Stimulated activated naive B cell treated with anti-CD40 and anti-IgM and Interleukin-4, amounts not matched to agents 10 μg/mL and 1 μg/mL and 100 μg/mL, for 72 hours (primary cell): Measurements from ENCODE around the gene ARHGEF7.

Source experiments
- ATAC-seq, 2 donors: fragments of 150-1000 bp; cut with Tn5 transposase; replicated peaks; 2 replicates each; pipeline ENCODE4 v1.10.0; 2021; ENCODE audit warnings: moderate library complexity in 1 of 2
- DNase-seq: peaks from one replicate; pipeline ENCODE4 v3.0.0; 2021
- H3K27ac Mint-ChIP-seq: one replicate; pipeline ENCODE4 v1.8.0; 2022; ENCODE audit warnings: mild to moderate bottlenecking, mixed read lengths
- H3K27me3 Mint-ChIP-seq, 2 donors: one replicate each; pipeline ENCODE4 v1.8.0; 2022; ENCODE audit warnings: mixed read lengths in 2 of 2
- H3K36me3 Mint-ChIP-seq, 2 donors: one replicate each; pipeline ENCODE4 v1.8.0; 2022; ENCODE audit warnings: mixed read lengths in 2 of 2, mild to moderate bottlenecking in 1 of 2
- H3K4me1 Mint-ChIP-seq, 2 donors: one replicate each; pipeline ENCODE4 v1.8.0; 2022; ENCODE audit warnings: mixed read lengths in 2 of 2, mild to moderate bottlenecking in 1 of 2
- H3K4me3 Mint-ChIP-seq, 2 donors: one replicate each; pipeline ENCODE4 v1.8.0; 2022; ENCODE audit warnings: mild to moderate bottlenecking in 2 of 2, mixed read lengths in 2 of 2, moderate library complexity in 1 of 2
- H3K9me3 Mint-ChIP-seq, 2 donors: one replicate each; pipeline ENCODE4 v1.8.0; 2022; ENCODE audit warnings: mixed read lengths in 2 of 2, mild to moderate bottlenecking in 1 of 2

The ARHGEF7 gene

GRCh38 chr13:111117961-111118360, 2.9 kb downstream of the ARHGEF7 start:
- Mint-ChIP-seq H3K27ac (no peak overlapping the region), H3K4me1 (peaks cover 11 to 16% of the 10 kb centered on the region in 2 donors), H3K36me3 (no peaks in the 10 kb centered on the region), H3K27me3 (peaks cover 56 to 75% of the 10 kb centered on the region in 2 donors), H3K9me3 (no peaks in the 10 kb centered on the region), H3K4me3 (no peak overlapping the region)
- ATAC-seq (no peak), DNase-seq (no peak)

GRCh38 chr13:111118898-111119607, 3.9 kb downstream of the ARHGEF7 start:
- Mint-ChIP-seq H3K27ac (no peak overlapping the region), H3K27me3 (peaks cover 55 to 68% of the 10 kb centered on the region in 2 donors), H3K4me3 (no peak overlapping the region), H3K9me3 (no peaks in the 10 kb centered on the region), H3K4me1 (peaks cover 11 to 14% of the 10 kb centered on the region in 2 donors), H3K36me3 (no peaks in the 10 kb centered on the region)
- DNase-seq (no peak), ATAC-seq (no peak)

GRCh38 chr13:111119966-111120365, 4.9 kb downstream of the ARHGEF7 start:
- Mint-ChIP-seq H3K4me1 (peaks cover 6% of the 10 kb centered on the region in 2 donors), H3K9me3 (no peaks in the 10 kb centered on the region), H3K4me3 (no peak overlapping the region), H3K27me3 (peaks cover 55 to 63% of the 10 kb centered on the region in 2 donors), H3K27ac (no peak overlapping the region), H3K36me3 (no peaks in the 10 kb centered on the region)
- DNase-seq (no peak), ATAC-seq (no peak)

GRCh38 chr13:111120422-111120821, 5.3 kb downstream of the ARHGEF7 start:
- Mint-ChIP-seq H3K9me3 (no peaks in the 10 kb centered on the region), H3K4me3 (no peak overlapping the region), H3K4me1 (peaks cover 6% of the 10 kb centered on the region in 2 donors), H3K36me3 (no peaks in the 10 kb centered on the region), H3K27me3 (peaks cover 55 to 68% of the 10 kb centered on the region in 2 donors), H3K27ac (no peak overlapping the region)
- ATAC-seq, result no peak
- no peak for DNase-seq

- no peak overlapping the region for H3K27ac Mint-ChIP-seq
- peaks cover 54 to 69% of the 10 kb centered on the region in 2 donors for H3K27me3 Mint-ChIP-seq
- peaks cover 4 to 6% of the 10 kb centered on the region in 2 donors for H3K4me1 Mint-ChIP-seq
Observed at GRCh38 chr13:111120913-111121312, 5.8 kb downstream of the ARHGEF7 start.

GRCh38 chr13:111121506-111121905, 6.4 kb downstream of the ARHGEF7 start:
- Mint-ChIP-seq H3K4me3 (no peak overlapping the region), H3K27ac (no peak overlapping the region), H3K9me3 (no peaks in the 10 kb centered on the region), H3K36me3 (no peaks in the 10 kb centered on the region), H3K4me1 (peaks cover 0 to 2% of the 10 kb centered on the region in 2 donors), H3K27me3 (peaks cover 49 to 65% of the 10 kb centered on the region in 2 donors)
- DNase-seq (no peak), ATAC-seq (no peak)

More at GRCh38 chr13:111120913-111121312, 5.8 kb downstream of the ARHGEF7 start:
- H3K9me3 Mint-ChIP-seq, result no peaks in the 10 kb centered on the region
- DNase-seq (no peak), ATAC-seq (no peak)
- no peak overlapping the region for H3K4me3 Mint-ChIP-seq
- H3K36me3 Mint-ChIP-seq, result no peaks in the 10 kb centered on the region

GRCh38 chr13:111122056-111122455, 6.9 kb downstream of the ARHGEF7 start:
- no peak for DNase-seq
- H3K36me3 Mint-ChIP-seq, result no peaks in the 10 kb centered on the region
- H3K9me3 Mint-ChIP-seq, result no peaks in the 10 kb centered on the region
- no peak overlapping the region for H3K4me3 Mint-ChIP-seq
- peaks cover 49 to 65% of the 10 kb centered on the region in 2 donors for H3K27me3 Mint-ChIP-seq
- H3K27ac Mint-ChIP-seq, result no peak overlapping the region
- H3K4me1 Mint-ChIP-seq, result peaks cover 0 to 2% of the 10 kb centered on the region in 2 donors
- ATAC-seq, result no peak

GRCh38 chr13:111122631-111123030, 7.5 kb downstream of the ARHGEF7 start:
- H3K4me1 Mint-ChIP-seq, result peaks cover 0 to 2% of the 10 kb centered on the region in 2 donors
- no peak for ATAC-seq
- peaks cover 46 to 59% of the 10 kb centered on the region in 2 donors for H3K27me3 Mint-ChIP-seq
- no peak overlapping the region for H3K27ac Mint-ChIP-seq
- DNase-seq, result no peak
- H3K4me3 Mint-ChIP-seq, result no peak overlapping the region
- H3K9me3 Mint-ChIP-seq, result no peaks in the 10 kb centered on the region
- H3K36me3 Mint-ChIP-seq, result no peaks in the 10 kb centered on the region

- no peak for DNase-seq
- Mint-ChIP-seq H3K27ac (no peak overlapping the region), H3K4me1 (peaks cover 0 to 2% of the 10 kb centered on the region in 2 donors), H3K4me3 (no peak overlapping the region), H3K36me3 (no peaks in the 10 kb centered on the region), H3K9me3 (no peaks in the 10 kb centered on the region), H3K27me3 (peaks cover 42 to 53% of the 10 kb centered on the region in 2 donors)
- no peak for ATAC-seq
Observed at GRCh38 chr13:111123221-111123620, 8.1 kb downstream of the ARHGEF7 start.

GRCh38 chr13:111123649-111124048, 8.5 kb downstream of the ARHGEF7 start:
- Mint-ChIP-seq H3K27me3 (peaks cover 41 to 49% of the 10 kb centered on the region in 2 donors), H3K36me3 (no peaks in the 10 kb centered on the region), H3K4me1 (peaks cover 0 to 2% of the 10 kb centered on the region in 2 donors), H3K4me3 (no peak overlapping the region), H3K9me3 (no peaks in the 10 kb centered on the region), H3K27ac (no peak overlapping the region)
- no peak for DNase-seq
- ATAC-seq, result no peak

GRCh38 chr13:111126509-111126908, 11.4 kb downstream of the ARHGEF7 start:
- H3K9me3 Mint-ChIP-seq, result no peaks in the 10 kb centered on the region
- no peak overlapping the region for H3K4me3 Mint-ChIP-seq
- H3K4me1 Mint-ChIP-seq, result peaks cover 6 to 11% of the 10 kb centered on the region in 2 donors
- ATAC-seq, result no peak
- no peak overlapping the region for H3K27ac Mint-ChIP-seq
- H3K27me3 Mint-ChIP-seq, result peaks cover 27 to 44% of the 10 kb centered on the region in 2 donors
- H3K36me3 Mint-ChIP-seq, result no peaks in the 10 kb centered on the region
- no peak for DNase-seq

GRCh38 chr13:111129465-111130115, 14.5 kb downstream of the ARHGEF7 start:
- Mint-ChIP-seq H3K36me3 (no peaks in the 10 kb centered on the region), H3K27ac (no peak overlapping the region), H3K4me3 (no peak overlapping the region), H3K27me3 (peaks cover 2 to 25% of the 10 kb centered on the region in 2 donors), H3K4me1 (peaks cover 12 to 23% of the 10 kb centered on the region in 2 donors), H3K9me3 (no peaks in the 10 kb centered on the region)
- DNase-seq, result no peak
- ATAC-seq, result peak; percentile 92 to 96

- Mint-ChIP-seq H3K4me1 (peaks cover 12 to 23% of the 10 kb centered on the region in 2 donors), H3K36me3 (no peaks in the 10 kb centered on the region), H3K9me3 (no peaks in the 10 kb centered on the region), H3K27me3 (peaks cover 0 to 23% of the 10 kb centered on the region in 2 donors), H3K4me3 (no peak overlapping the region), H3K27ac (no peak overlapping the region)
- no peak for ATAC-seq
- no peak for DNase-seq
Observed at GRCh38 chr13:111130116-111130508, 15.0 kb downstream of the ARHGEF7 start.

- DNase-seq (no peak), ATAC-seq (no peak)
- H3K27me3 Mint-ChIP-seq, result peaks cover 0 to 17% of the 10 kb centered on the region in 2 donors
- no peak overlapping the region for H3K27ac Mint-ChIP-seq
- peaks cover 12 to 23% of the 10 kb centered on the region in 2 donors for H3K4me1 Mint-ChIP-seq
- no peaks in the 10 kb centered on the region for H3K36me3 Mint-ChIP-seq
- H3K9me3 Mint-ChIP-seq, result no peaks in the 10 kb centered on the region
- no peak overlapping the region for H3K4me3 Mint-ChIP-seq
Observed at GRCh38 chr13:111131048-111131447, 15.9 kb downstream of the ARHGEF7 start.

GRCh38 chr13:111131611-111132010, 16.5 kb downstream of the ARHGEF7 start:
- Mint-ChIP-seq H3K4me1 (peaks cover 12 to 23% of the 10 kb centered on the region in 2 donors), H3K27ac (peak overlapping the region; percentile 48), H3K27me3 (peaks cover 2 to 19% of the 10 kb centered on the region in 2 donors), H3K9me3 (no peaks in the 10 kb centered on the region), H3K4me3 (no peak overlapping the region), H3K36me3 (no peaks in the 10 kb centered on the region)
- DNase-seq (no peak), ATAC-seq (no peak)
